NCI-H1105 treated with DMSO at 0.1 percent for 48 hours (cell line): Measurements from ENCODE around the gene GTPBP4.
"Not testable (repeated sequence)": the region's sequence is repeated elsewhere in the genome, so short reads cannot be mapped to it uniquely, and the experiment has no call there.

ENCODE experiments used
- DNase-seq: peaks from one replicate; lab custom pipeline; 2025; lab: John Stamatoyannopoulos, UW

Gene GTPBP4

GRCh38 chr10:1024103-1024502, 35.9 kb downstream of the GTPBP4 start:
- DNase-seq, result no peak

- no peak for DNase-seq
Measured at GRCh38 chr10:1025683-1026082, 37.4 kb downstream of the GTPBP4 start, which contains the start of gene IDI2. Gene IDI2, minus strand, starts transcription at chr10:1025859. Its CDS starts 1,136 bp downstream, at chr10:1024723.

- no peak for DNase-seq
Measured at GRCh38 chr10:1026578-1026977, 38.3 kb downstream of the GTPBP4 start.

DNA sequence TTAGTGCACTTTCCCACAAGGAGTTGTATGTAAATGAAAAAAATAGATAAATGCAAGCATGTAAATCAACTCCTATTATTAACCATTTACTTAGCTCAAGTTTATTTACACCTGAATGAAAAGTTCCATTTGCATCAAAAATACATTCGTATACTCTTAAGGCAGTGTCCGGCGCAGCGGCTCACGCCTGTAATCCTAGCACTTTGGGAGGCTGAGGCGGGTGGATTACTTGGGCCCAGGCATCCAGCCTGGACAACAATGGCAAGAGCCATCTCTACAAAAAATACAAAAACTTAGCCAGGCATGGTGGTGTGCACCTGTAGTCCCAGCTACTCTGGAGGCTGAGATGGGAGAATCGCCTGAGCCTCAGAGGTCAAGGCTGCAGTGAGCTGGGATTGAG, 41.6 kb downstream of the GTPBP4 start:
- DNase-seq, result no peak

- DNase-seq, result no peak
Measured at GRCh38 chr10:1033601-1034000, 45.4 kb downstream of the GTPBP4 start.

GRCh38 chr10:1034758-1035157, 46.5 kb downstream of the GTPBP4 start:
- no peak for DNase-seq

DNA sequence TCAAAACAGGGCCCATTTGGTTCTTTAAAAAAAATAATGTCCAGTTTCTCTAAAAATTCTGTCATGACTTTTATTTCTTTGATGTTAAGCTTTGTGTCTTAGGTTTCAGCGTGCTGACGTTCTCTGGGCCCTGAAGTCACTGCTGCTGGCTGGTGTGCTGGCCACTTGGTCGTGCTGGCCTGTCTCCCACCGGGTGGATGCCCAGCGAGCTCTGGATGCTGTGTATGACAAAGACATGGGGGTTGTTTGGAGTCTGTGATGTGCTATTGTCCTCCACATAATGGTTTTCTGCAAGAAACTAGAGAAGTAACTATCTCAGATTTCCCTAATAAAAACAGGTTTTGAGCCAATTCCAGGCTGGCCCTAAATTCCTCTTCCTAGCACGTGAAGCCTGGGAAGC, 47.0 kb downstream of the GTPBP4 start:
- no peak for DNase-seq

DNA sequence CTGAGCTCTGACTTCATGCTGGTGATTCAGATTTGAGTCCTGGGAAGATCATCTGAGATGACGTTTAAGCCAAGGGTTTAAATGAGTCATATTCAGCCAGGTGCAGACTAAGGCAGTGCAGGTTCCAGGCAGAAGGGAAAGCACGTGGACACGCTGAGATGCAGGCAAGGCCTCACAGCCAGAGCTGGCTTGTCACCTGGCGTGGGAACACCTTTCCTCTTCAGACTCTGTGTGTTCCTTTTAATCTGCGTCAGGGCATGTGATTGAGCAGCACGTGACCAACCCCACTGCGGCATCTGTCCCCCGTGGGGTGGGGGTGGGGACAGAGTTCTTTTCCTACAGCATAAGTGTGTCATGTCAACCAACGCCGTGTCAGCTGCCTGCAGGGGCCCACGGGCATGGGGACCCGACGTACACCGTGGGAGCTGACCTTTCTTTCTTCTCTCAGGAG, 48.1 kb downstream of the GTPBP4 start:
- DNase-seq, result no peak

DNA sequence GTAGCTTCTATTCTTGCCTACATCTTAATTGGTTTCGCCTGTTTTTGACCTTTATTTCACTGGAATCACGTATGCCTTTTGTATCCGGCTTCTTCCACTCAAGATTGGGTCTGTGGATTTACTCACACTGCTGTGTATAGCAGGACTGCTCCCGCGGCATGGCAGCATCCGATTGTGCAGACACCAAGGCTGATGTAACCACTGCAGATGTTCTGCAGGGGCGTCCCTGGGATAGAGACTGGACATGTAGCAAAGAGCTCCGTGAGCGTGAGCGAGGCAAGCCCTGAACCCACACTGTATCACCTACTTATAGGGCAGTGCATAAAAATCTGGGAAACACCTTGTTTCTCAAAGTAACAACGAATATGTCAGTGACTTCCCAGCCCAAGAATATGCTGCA, 48.9 kb downstream of the GTPBP4 start:
- DNase-seq, result no peak

GRCh38 chr10:1038769-1039168, 50.5 kb downstream of the GTPBP4 start:
- DNase-seq, result not testable (repeated sequence)

DNA sequence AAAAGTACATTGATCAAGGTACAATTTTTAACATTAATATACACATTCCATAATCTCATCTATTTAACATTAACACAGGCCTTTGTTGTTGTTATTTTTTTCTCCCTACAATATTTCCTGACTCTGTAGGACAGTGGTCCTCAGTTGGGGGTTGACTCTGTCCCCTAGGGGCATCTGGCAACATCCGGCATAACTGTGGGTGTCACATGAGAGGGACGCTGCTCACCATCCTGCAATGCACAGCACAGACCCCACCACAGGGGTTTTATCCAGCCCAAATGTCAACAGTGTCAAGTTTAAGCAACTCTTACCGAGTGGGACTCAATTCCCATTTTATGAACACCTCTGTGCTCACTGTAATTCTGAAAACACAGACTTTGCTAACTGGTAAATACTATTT, 51.9 kb downstream of the GTPBP4 start:
- DNase-seq, result no peak

GRCh38 chr10:1041514-1041913, 53.3 kb downstream of the GTPBP4 start:
- DNase-seq, result no peak

DNA sequence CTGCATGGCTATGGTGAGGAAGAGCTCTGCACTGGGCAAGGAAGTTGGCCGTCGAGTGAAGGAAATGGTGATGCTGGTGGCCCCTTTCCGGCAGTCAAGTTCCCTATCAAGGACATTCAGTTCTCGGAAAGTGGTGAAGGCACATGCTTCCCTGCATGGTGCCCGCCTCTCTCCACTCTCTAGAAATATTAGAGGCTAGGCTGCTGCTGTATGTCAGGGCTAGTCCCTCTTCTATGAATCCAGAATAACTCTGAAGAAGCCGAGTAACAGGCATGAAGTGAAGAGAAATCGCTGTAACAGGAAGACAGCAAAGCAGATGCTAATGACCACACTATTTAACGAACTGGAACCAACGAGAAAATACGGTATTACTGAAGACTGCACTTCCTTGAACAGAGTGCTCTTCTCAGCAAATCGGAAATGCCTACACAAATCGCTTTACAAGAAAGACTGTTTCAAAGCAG, 55.3 kb downstream of the GTPBP4 start:
- no peak for DNase-seq

- no peak for DNase-seq
Measured at GRCh38 chr10:1044146-1044545, 55.9 kb downstream of the GTPBP4 start.

GRCh38 chr10:1044964-1045363, 56.7 kb downstream of the GTPBP4 start:
- no peak for DNase-seq

DNA sequence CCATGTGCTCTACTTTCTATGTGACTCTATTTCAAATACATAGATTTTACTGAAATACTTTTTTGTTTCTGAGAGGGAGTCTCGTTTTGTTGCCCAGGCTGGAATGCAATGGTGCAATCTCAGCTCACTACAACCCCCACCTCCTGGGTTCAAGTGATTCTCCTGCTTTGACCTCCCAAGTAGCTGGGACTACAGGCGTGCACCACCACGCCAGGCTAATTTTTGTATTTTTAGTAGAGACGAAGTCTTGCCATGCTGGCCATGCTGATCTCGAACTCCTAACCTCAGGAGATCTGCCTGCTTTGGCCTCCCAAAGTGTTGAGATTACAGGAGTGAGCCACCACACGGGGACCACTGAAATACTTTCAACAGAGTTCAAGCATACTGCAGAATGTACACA, 57.2 kb downstream of the GTPBP4 start:
- DNase-seq, result no peak

GRCh38 chr10:1047937-1048336, 59.7 kb downstream of the GTPBP4 start:
- DNase-seq, result no peak

GRCh38 chr10:1048349-1048731, 60.1 kb downstream of the GTPBP4 start:
- no peak for DNase-seq

DNA sequence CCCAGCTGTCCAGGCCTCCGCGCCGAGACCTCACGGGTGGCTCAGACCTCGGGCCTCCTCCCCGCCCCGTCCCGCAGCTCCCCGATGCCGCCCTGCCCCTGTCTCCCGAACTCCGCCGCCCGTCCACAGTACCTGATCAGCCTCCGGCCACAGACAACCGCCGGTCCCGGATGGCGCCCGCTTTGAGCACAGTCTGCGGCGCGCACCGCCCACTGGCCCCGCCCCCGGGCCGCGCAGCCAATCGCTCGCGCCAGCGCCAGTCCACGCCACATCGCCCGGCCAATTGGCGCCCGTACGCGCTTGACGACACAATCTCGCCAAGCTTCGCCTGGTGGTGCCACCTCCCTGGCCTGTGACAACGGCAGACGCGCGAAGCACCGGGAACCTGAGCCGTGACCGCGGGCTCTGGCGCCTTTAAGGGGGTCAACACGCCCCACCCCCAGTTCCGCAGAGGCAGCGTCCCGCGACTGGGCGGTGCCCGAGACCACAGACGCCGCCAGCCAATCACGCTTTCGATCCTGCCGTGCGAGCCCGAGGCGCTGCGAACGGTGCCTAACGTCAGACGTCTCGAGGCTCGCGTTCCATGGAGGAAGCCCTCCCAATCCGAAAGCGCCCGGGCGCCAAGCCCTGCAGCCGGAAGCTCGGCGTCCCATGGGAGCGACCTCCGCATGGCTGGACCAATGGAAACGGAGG, 60.6 kb downstream of the GTPBP4 start, which contains the start of gene IDI1:
TSS of gene IDI1 (minus strand) at position 388 of the 693 bp plus-strand sequence. CDS start at position 272, 116 bp downstream.
- DNase-seq, result peak; percentile 95

GRCh38 chr10:1049425-1049958, 61.3 kb downstream of the GTPBP4 start:
- no peak for DNase-seq

- no peak for DNase-seq
Measured at GRCh38 chr10:1050145-1050544, 61.9 kb downstream of the GTPBP4 start.

DNA sequence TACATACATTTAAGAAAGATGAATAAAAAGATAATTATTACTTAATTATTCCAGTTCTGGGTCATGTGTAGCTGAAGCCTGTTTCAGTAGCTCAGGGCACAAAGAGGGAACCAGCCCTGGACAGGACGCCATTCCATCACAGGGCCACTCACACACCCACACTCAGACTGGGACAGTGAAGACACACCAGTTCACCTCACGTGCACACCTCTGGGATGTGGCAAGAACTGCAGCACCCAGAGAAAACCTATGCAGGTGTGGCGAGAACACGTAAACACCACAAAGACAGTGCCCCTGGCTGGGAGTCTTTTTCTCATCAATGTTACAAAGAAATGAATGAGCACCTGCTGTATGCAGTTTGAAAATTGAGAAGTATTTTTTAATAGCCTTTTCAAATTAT, 62.3 kb downstream of the GTPBP4 start:
- DNase-seq, result no peak

- no peak for DNase-seq
Measured at GRCh38 chr10:1054684-1055083, 66.5 kb downstream of the GTPBP4 start.
